ENCODE measurements around the gene VAMP2.
"Not testable (repeated sequence)": the region's sequence is repeated elsewhere in the genome, so short reads cannot be mapped to it uniquely, and the experiment has no call there.

Gene VAMP2

GRCh38 chr17:8176197-8176940, 13.6 kb upstream of the VAMP2 start, which contains the start of gene TMEM107:
TSS of gene TMEM107 (minus strand) at chr17:8176380. CDS start at chr17:8176286, 94 bp downstream.
- peak; percentile 70 to 78 for DNase-seq (ENCODE audit: low read depth in 2 of 2)

DNA sequence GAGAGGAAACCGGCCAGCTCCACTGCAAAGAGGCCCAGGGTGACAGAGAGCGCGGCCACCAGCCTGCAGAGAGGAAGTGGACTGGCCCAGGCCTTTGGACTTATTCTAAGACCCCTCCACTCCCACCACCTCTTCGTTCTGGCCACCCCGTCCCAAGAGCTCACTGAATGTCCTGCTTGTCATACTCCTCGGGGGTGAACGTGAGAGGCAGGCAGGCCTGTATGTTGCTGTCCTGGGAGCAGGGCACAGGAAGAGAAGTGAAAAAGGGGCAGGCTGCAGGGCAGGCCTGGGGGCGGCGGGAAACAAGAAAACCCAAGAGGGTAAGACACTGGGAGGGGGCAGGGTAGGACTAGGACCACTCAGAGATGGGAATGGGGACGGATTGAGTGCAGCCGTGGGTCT, 13.0 kb upstream of the VAMP2 start:
- no peak for DNase-seq (ENCODE audit: low read depth in 2 of 2)

DNA sequence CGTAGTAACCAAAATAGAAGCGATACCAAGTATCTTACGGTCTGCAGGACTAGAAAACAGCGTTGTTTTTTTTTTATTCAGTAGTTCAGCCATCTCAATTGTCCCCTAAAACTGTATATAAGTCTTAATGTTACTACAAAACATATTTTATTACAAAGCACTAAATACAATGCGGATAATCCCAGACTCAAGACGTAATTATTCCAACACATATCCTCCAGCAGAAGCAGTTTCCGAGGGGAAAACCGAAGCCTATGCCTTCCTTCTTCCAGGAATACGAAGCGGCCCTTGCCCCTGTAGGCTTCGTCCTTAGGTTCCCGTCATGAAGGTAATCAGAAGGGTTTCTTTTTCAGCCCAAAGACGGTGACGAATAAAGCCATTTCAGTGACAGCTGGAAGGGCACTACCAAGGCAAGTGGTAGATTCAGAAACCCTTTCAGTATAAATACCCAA, 11.1 kb upstream of the VAMP2 start:
- no peak for DNase-seq (ENCODE audit: low read depth in 2 of 2)

DNA sequence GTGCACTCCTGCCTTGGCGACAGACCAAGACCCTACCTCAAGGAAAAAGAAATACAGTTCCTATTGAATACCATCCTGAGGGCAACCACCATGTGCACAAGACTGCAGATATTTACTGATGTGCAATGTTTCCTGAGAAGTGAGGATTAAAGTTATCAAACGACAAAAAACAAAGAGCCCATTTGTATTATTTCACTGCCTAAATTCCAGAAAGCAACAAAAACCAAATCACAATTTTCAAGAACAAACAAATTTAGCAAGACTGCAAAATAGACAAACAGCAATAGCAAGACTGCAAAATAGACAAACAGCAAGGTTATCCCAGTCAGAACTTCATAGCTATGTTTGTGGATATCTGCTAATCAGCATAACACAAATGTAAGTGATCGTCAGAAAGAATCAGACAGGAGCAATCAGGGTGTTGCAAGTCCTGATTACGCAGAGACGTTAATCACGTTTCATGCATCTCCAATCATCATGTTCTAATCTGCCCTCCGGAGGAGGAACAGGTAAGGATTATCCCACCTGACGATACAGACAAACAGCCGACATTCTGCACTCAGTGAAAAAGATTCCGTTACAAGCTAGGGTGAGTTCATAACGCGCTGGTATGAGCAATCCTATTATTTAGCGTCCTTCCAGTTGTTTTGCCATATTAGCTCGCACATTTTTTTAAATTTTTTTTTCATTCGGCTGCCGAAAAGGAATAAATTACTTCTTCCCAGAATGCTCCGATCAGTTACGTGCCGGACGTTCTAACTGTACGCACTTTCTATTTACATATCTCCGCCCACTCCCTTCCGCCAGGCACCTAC, 10.5 kb upstream of the VAMP2 start:
- DNase-seq (ENCODE audit: low read depth in 2 of 2) = peak; percentile 68 to 80

DNA sequence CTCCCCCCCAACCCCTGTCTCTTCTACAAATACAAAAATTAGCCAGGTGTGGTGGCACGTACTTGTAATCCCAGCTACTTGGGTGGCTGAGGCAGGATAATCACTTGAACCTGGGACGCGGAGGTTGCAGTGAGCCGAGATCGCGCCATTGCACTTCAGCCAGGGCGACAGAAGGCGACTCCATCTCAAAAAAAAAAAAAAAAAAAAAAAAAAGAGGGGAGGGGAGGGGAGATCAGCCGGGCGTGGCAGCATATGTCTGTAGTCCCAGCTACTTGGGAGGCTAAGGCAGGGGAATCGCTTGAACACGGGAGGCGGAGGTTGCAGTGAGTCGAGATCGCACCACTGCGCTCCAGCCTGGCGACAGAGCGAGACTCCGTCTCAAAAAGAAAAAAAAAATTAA, 7.4 kb upstream of the VAMP2 start:
- DNase-seq (ENCODE audit: low read depth in 2 of 2) = not testable (repeated sequence)

GRCh38 chr17:8167526-8167925, 4.8 kb upstream of the VAMP2 start:
- DNase-seq (ENCODE audit: low read depth in 2 of 2) = no peak

DNA sequence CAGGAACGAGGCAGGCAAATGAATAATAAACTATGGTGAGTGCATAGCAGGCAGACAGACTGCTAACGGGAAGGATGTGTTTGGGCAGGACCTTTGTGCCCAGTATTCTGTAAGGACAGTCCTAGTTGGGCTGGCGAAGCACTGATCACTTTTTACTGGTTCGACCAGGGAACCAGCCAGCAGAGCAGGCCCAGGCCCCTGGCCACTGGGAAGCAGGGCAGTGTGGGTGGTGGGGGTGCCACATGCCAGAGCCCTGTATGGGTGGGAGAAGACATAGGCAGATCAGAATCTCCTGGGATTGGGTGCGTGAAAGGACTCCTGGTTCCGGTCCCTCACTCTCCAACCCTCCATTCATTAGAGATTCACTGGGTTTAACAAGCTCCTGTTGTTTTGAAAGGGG, 4.0 kb upstream of the VAMP2 start:
- DNase-seq (ENCODE audit: low read depth in 2 of 2) = no peak

- no peak for DNase-seq (ENCODE audit: low read depth in 2 of 2)
Measured at GRCh38 chr17:8164815-8165131, 2.0 kb upstream of the VAMP2 start.

GRCh38 chr17:8163978-8164814, 1.4 kb upstream of the VAMP2 start:
- peak in 1 of 2 donors; percentile 65 for DNase-seq (ENCODE audit: low read depth in 2 of 2)

- DNase-seq (ENCODE audit: low read depth in 2 of 2) = no peak
Measured at GRCh38 chr17:8162997-8163977, 539 bp upstream of the VAMP2 start.

GRCh38 chr17:8161289-8162232, 1.2 kb downstream of the VAMP2 start:
- no peak for DNase-seq (ENCODE audit: low read depth in 2 of 2)

DNA sequence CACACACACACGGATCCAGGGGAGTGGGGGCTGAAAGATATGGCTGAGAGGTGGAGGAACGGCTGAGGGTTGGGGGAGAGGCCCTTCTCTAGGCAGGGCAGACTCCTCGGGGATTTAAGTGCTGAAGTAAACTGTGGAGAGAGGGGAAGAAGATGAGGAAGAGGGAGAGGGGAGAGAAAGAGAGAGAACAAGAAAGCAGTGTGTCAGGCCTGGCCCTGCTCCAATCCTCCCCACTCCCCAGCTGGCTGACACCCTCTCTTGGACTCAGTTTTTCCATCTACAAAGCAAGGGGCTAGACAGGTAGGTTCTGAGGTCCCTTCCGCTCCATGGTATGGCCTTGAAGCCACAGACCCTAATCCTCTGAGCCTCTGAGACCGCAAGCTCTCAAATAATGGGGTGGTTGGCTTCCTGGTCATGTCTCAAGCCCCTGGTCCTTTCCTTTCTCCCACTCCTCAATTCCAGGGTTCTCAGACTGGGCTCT, 2.0 kb downstream of the VAMP2 start:
- no peak for DNase-seq (ENCODE audit: low read depth in 2 of 2)

DNA sequence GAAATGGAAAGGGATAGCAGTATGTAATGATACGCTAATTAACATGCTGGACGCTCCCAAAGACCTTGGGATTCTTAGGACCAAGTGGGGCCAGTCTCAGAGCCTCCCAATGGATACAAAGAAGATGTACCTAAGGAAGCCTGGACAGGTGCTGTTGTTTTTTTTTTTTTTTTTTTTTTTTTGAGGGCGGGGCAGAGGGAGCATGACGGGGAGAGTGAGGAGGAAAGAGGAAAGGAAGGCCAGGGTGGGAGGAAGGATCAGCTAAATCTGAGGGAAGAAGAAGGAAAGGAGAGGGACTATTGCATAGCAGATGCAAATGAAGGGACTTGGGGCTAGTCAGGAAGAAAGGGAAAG, 2.5 kb downstream of the VAMP2 start:
- no peak for DNase-seq (ENCODE audit: low read depth in 2 of 2)

GRCh38 chr17:8159459-8160223, 3.1 kb downstream of the VAMP2 start:
- DNase-seq (ENCODE audit: low read depth in 2 of 2) = no peak

- DNase-seq (ENCODE audit: low read depth in 2 of 2) = no peak
Measured at GRCh38 chr17:8159032-8159400, 3.7 kb downstream of the VAMP2 start.

DNA sequence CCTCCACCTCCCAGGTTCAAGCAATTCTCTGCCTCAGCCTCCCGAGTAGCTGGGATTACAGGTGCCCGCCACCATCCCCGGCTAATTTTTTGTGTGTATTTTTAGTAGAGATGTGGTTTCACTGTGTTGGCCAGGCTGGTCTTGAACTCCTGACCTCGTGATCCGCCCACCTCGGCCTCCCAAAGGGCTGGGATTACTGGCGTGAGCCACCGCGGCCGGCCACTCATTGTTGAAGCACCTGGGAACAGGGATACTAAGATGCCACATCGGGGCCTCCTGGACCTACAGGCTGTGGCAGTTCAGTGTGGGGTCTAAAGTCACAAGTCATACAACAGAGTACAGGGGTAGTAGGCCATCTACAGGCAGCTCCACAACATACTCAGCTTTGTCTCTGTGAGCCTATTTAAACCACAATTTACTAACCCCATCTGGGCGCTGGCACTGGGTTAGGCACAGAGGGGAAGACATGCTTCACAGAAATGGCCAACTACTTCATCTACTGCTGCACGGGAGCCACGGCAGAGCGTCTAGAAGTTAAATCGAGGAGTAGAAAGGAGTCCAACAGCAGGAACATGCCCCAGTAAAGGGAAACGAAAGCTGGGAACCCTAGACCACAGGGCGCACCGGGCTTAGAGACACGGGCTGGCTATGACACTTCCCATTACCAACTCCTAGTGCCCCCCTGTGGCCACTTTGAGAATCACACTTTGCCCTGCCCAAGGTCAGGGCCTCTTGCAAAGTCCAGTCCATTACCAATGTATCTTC, 4.3 kb downstream of the VAMP2 start:
- DNase-seq (ENCODE audit: low read depth in 2 of 2) = peak; percentile 72 to 80

- peak; percentile 100 for DNase-seq (ENCODE audit: low read depth in 2 of 2)
Measured at GRCh38 chr17:8156246-8156992, 6.3 kb downstream of the VAMP2 start.

- no peak for DNase-seq (ENCODE audit: low read depth in 2 of 2)
Measured at GRCh38 chr17:8155996-8156245, 6.8 kb downstream of the VAMP2 start.
